ENCODE data around the gene OR10H5. TPM values are rescaled to one million over a fixed set of nuclear protein-coding genes. Genes with fewer than 3 reads are reported as not detected.
"Not testable (repeated sequence)": the region's sequence is repeated elsewhere in the genome, so short reads cannot be mapped to it uniquely, and the experiment has no call there.

The OR10H5 gene
- total RNA-seq, 1 experiment from 2014 or later = not detected

DNA sequence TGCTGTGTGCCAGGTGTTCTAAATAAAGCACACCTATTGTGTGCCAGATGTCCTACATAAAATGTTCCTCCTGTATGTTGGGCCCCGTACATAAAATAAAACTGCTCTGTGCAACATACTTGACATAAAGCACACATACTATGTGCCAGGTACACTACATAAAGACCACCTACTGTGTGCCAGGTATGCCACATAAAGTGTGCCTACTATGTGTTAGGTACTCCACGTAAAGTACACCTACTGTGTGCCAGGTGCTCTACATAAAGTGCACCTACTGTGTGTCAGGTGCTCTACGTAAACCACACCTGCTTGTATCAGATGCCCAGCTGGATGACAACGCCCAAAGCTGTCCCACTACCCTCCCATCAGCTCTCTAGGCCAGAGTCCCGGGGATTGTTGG, 5.8 kb upstream of the OR10H5 start:
- H3K27ac ChIP-seq (ENCODE audit: low read depth, low read length, poor library complexity, severe bottlenecking) = no peak overlapping the region
- H3K27me3 ChIP-seq (replicated peaks; ENCODE audit: insufficient read depth, low read depth, low read length, poor library complexity) = peaks cover 3% of the 10 kb centered on the region
- H3K9me3 ChIP-seq (ENCODE audit: low read depth, low read length, poor library complexity, severe bottlenecking) = no peaks in the 10 kb centered on the region
- TF ChIP-seq, protein P1, sequence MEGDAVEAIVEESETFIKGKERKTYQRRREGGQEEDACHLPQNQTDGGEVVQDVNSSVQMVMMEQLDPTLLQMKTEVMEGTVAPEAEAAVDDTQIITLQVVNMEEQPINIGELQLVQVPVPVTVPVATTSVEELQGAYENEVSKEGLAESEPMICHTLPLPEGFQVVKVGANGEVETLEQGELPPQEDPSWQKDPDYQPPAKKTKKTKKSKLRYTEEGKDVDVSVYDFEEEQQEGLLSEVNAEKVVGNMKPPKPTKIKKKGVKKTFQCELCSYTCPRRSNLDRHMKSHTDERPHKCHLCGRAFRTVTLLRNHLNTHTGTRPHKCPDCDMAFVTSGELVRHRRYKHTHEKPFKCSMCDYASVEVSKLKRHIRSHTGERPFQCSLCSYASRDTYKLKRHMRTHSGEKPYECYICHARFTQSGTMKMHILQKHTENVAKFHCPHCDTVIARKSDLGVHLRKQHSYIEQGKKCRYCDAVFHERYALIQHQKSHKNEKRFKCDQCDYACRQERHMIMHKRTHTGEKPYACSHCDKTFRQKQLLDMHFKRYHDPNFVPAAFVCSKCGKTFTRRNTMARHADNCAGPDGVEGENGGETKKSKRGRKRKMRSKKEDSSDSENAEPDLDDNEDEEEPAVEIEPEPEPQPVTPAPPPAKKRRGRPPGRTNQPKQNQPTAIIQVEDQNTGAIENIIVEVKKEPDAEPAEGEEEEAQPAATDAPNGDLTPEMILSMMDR (conservative IDR thresholded peaks at IDR 0.05; ENCODE audit: low read depth, low read length) = no peak
- TF ChIP-seq EZH2 (IDR thresholded peaks at IDR 0.05; ENCODE audit: borderline replicate concordance, low read depth, low read length, poor library complexity, severe bottlenecking) = no peak
- no peaks in the 10 kb centered on the region for H3K36me3 ChIP-seq (ENCODE audit: insufficient read depth, low read length, poor library complexity, severe bottlenecking)
- POLR2A ChIA-PET (ENCODE audit: low non-redundant PET) = no interaction called here
- intact Hi-C loops (cut with micrococcal nuclease; ENCODE audit: unreplicated experiment) = no loop called here
- CTCF ChIA-PET = no interaction called here
- no TSS peak for BruUV-seq (replicated peaks)
- H3K4me1 ChIP-seq (ENCODE audit: insufficient read depth, low read length, poor library complexity, severe bottlenecking) = no peaks in the 10 kb centered on the region
- DNase-seq (ENCODE audit: low spot score) = no peak
- H3K4me3 ChIP-seq (ENCODE audit: low read depth, low read length, poor library complexity, severe bottlenecking) = no peak overlapping the region

DNA sequence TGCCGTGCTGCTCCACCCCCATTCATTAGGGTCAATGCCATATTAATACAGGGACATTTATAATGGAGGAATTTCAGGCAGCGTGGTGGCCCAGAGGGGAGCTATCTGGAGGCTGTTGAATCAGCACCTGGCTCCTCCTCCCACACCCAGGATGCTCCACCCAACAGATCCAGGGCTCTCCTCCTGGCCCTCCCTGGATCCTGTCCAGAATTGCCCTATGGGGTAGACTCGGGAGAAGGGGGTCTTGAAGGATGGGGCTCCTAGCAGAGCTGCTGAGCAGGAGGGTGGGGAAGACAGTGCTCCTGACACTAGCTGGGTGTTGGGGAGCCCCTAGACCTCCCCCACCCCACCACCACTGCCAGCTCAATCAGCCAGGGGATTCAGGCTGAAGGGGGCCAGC, 5.2 kb upstream of the OR10H5 start:
- intact Hi-C loops (cut with micrococcal nuclease; ENCODE audit: unreplicated experiment) = no loop called here
- no peaks in the 10 kb centered on the region for H3K9me3 ChIP-seq (ENCODE audit: low read depth, low read length, poor library complexity, severe bottlenecking)
- peaks cover 3% of the 10 kb centered on the region for H3K27me3 ChIP-seq (replicated peaks; ENCODE audit: insufficient read depth, low read depth, low read length, poor library complexity)
- TF ChIP-seq EZH2 (IDR thresholded peaks at IDR 0.05; ENCODE audit: borderline replicate concordance, low read depth, low read length, poor library complexity, severe bottlenecking) = no peak
- TF ChIP-seq, protein P1 (conservative IDR thresholded peaks at IDR 0.05; ENCODE audit: low read depth, low read length) = no peak
- POLR2A ChIA-PET (ENCODE audit: low non-redundant PET) = no interaction called here
- H3K27ac ChIP-seq (ENCODE audit: low read depth, low read length, poor library complexity, severe bottlenecking) = no peak overlapping the region
- no TSS peak for BruUV-seq (replicated peaks)
- no peaks in the 10 kb centered on the region for H3K4me1 ChIP-seq (ENCODE audit: insufficient read depth, low read length, poor library complexity, severe bottlenecking)
- H3K36me3 ChIP-seq (ENCODE audit: insufficient read depth, low read length, poor library complexity, severe bottlenecking) = no peaks in the 10 kb centered on the region
- no peak overlapping the region for H3K4me3 ChIP-seq (ENCODE audit: low read depth, low read length, poor library complexity, severe bottlenecking)
- CTCF ChIA-PET = no interaction called here
- DNase-seq (ENCODE audit: low spot score) = no peak

DNA sequence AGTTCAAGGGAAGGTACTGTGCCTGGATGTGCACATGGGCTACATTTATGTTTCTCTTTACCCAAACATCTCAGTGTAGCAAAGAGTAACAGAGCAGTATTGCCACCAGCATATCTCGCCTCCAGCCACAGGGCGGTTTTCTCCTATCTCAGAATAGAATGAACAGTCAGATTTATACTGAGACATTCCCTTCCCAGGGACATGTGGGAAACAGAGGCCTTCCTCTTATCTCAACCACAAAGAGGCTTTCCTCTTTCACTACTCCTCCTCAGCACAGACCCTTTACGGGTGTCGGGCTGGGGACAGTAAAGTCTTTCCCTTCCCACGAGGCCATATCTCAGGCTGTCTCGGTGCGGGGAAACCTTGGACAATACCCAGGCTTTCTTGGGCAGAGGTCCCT, 4.6 kb upstream of the OR10H5 start:
- H3K9me3 ChIP-seq (ENCODE audit: low read depth, low read length, poor library complexity, severe bottlenecking); H3K4me1 ChIP-seq (ENCODE audit: insufficient read depth, low read length, poor library complexity, severe bottlenecking); POLR2A ChIA-PET (ENCODE audit: low non-redundant PET); H3K4me3 ChIP-seq (ENCODE audit: low read depth, low read length, poor library complexity, severe bottlenecking); H3K27ac ChIP-seq (ENCODE audit: low read depth, low read length, poor library complexity, severe bottlenecking); H3K27me3 ChIP-seq (replicated peaks; ENCODE audit: insufficient read depth, low read depth, low read length, poor library complexity); BruUV-seq (replicated peaks); CTCF ChIA-PET; DNase-seq (ENCODE audit: low spot score); H3K36me3 ChIP-seq (ENCODE audit: insufficient read depth, low read length, poor library complexity, severe bottlenecking); intact Hi-C loops (cut with micrococcal nuclease; ENCODE audit: unreplicated experiment): not testable (repeated sequence)

DNA sequence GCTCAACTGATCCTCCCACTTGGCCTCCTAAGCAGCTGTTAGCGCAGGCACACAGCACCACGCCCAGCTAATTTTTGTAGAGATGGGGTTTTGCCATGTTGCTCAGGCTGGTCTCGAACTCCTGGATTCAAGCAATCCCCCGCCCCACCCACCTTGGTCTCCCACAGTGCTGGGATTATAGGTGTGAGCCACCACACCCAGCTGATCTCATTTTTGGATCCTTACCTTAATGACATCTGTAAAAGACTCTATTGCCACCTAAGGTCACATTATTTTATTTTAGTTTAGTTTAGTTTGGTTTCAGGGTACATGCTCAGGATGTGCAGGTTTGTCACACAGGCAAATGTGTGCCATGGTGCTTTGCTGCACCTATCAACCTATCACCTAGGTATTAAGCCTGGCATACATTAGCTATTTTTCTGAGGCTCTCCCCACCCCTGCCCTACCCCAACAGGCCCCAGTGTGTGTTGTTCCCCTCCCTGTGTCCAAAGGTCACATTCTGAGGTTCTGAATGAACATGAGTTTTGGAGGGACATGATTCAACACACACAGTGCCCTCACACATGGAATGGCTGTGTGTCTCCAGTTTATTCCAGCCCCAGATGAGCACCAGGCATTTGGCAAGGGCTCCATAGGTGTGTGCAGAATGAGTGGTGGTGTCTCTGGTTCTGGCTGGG, 1.3 kb downstream of the OR10H5 start:
- TF ChIP-seq EZH2 (IDR thresholded peaks at IDR 0.05; ENCODE audit: borderline replicate concordance, low read depth, low read length, poor library complexity, severe bottlenecking) = no peak
- TF ChIP-seq, protein P1 (conservative IDR thresholded peaks at IDR 0.05; ENCODE audit: low read depth, low read length) = no peak
- BruUV-seq (replicated peaks) = no TSS peak
- peaks cover 6% of the 10 kb centered on the region for H3K27me3 ChIP-seq (replicated peaks; ENCODE audit: insufficient read depth, low read depth, low read length, poor library complexity)
- ChIA-PET CTCF (no interaction called here), POLR2A (ENCODE audit: low non-redundant PET) (no interaction called here)
- no peaks in the 10 kb centered on the region for H3K36me3 ChIP-seq (ENCODE audit: insufficient read depth, low read length, poor library complexity, severe bottlenecking)
- no peak for DNase-seq (ENCODE audit: low spot score)
- intact Hi-C loops (cut with micrococcal nuclease; ENCODE audit: unreplicated experiment) = no loop called here
- no peaks in the 10 kb centered on the region for H3K4me1 ChIP-seq (ENCODE audit: insufficient read depth, low read length, poor library complexity, severe bottlenecking)
- H3K4me3 ChIP-seq (ENCODE audit: low read depth, low read length, poor library complexity, severe bottlenecking) = no peak overlapping the region
- H3K9me3 ChIP-seq (ENCODE audit: low read depth, low read length, poor library complexity, severe bottlenecking) = no peaks in the 10 kb centered on the region
- no peak overlapping the region for H3K27ac ChIP-seq (ENCODE audit: low read depth, low read length, poor library complexity, severe bottlenecking)

All from A673 (cell line).